NCI-H748 (cell line): ENCODE results near the gene ENDOD1.

Source experiments
- DNase-seq: peaks from one replicate; lab custom pipeline; 2025; ENCODE audit not compliant: unreplicated experiment; lab: John Stamatoyannopoulos, UW

Gene ENDOD1

GRCh38 chr11:95166781-95167180 is 77.1 kb downstream of the ENDOD1 start:
- DNase-seq, result no peak

GRCh38 chr11:95170294-95170693 is 80.6 kb downstream of the ENDOD1 start:
- no peak for DNase-seq

- no peak for DNase-seq
Observed at GRCh38 chr11:95175818-95176380, 86.3 kb downstream of the ENDOD1 start.
